ENCODE results near the gene RAD51B. TPM values are rescaled to one million over a fixed set of nuclear protein-coding genes. Genes with fewer than 3 reads are reported as not detected.

The RAD51B gene
- total and polyA plus RNA-seq, 2 of the 13 experiments (the other 11 are each of a cell fraction or from before 2014, with no cell fraction given) = 7.0 to 9.5 TPM

GRCh38 chr14:68458840-68459469 is 639.4 kb downstream of the RAD51B start (continued):
- peak in 1 of 2 experiments; percentile 47; a peak in 1 of 4 replicates for TF ChIP-seq REST (IDR thresholded peaks at IDR 0.05; ENCODE audit: borderline replicate concordance in 1 of 2, low read depth in 1 of 2, low read length in 2 of 2)
- TF ChIP-seq NONO (IDR thresholded peaks at IDR 0.05) = no peak
- 0 out of 2 replicates have a peak, but pooled peaks have one; percentile 52 for TF ChIP-seq NONO (CRISPR knock-in tag; conservative IDR thresholded peaks at IDR 0.05)
- peak; percentile 45; the same call in 1 of the 2 replicates for TF ChIP-seq MEF2D (CRISPR knock-in tag; IDR thresholded peaks at IDR 0.05)
- peak; percentile 70; the same call in 1 of the 2 replicates for TF ChIP-seq HNF1B (CRISPR knock-in tag; IDR thresholded peaks at IDR 0.05)
- TF ChIP-seq HOMEZ (CRISPR knock-in tag; IDR thresholded peaks at IDR 0.05; ENCODE audit: low read depth) = peak; percentile 71; the same call in 1 of the 2 replicates
- peak; percentile 74 for TF ChIP-seq TBX2 (CRISPR knock-in tag; IDR thresholded peaks at IDR 0.05; ENCODE audit: borderline replicate concordance)
- TF ChIP-seq CREM (IDR thresholded peaks at IDR 0.05) = peak; percentile 69
- no peak for TF ChIP-seq CREM (CRISPR knock-in tag; IDR thresholded peaks at IDR 0.05)
- TF ChIP-seq TFE3 (CRISPR knock-in tag; IDR thresholded peaks at IDR 0.05) = peak; percentile 77
- TF ChIP-seq CREB3 (CRISPR knock-in tag; IDR thresholded peaks at IDR 0.05) = no peak
- peak; percentile 55; the same call in 1 of the 2 replicates for TF ChIP-seq ARID3A (IDR thresholded peaks at IDR 0.05; ENCODE audit: low read depth, low read length)
- peak; percentile 57 for TF ChIP-seq ZNF781 (CRISPR knock-in tag; IDR thresholded peaks at IDR 0.05; ENCODE audit: borderline replicate concordance, not compliant biosample characterization)
- peak; percentile 69 for TF ChIP-seq ZSCAN9 (CRISPR knock-in tag; IDR thresholded peaks at IDR 0.05; ENCODE audit: borderline replicate concordance)
- peak; percentile 82 for TF ChIP-seq RCOR2 (CRISPR knock-in tag; IDR thresholded peaks at IDR 0.05)
- TF ChIP-seq RELA (CRISPR knock-in tag; IDR thresholded peaks at IDR 0.05) = peak; percentile 60; the same call in 1 of the 2 replicates
- TF ChIP-seq CCDC6 (CRISPR knock-in tag; IDR thresholded peaks at IDR 0.05) = 0 out of 2 replicates have a peak, but pooled peaks have one; percentile 57

Measured in HepG2 (cell line).